ENCODE measurements around the gene NCAM2.

The NCAM2 gene

DNA sequence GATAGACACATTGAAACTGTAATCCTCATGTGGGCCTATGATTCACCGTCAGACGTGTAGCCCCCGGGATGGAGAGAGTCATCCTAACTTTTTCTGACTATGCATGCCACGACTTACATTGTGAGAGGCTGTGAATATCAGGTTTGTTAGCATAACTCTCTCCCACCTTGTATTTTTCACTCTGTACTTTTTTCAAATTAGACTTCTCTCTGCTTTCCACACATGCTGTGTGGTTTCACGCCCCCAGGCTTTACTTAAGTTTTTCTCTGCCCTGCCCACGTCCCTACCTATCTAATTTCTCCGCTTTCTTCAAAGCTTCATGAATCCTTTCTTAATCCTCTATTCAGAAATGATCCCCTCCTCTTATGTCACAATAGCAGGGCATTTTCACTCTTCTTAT lies 3.4 kb upstream of the NCAM2 start:
- Histone ChIP-seq H3K4me3 (ENCODE audit: low read depth, low read length, poor library complexity, severe bottlenecking) (no peak overlapping the region), H3K4me1 (ENCODE audit: insufficient read depth, low read length, severe bottlenecking) (no peaks in the 10 kb centered on the region), H3K27ac (ENCODE audit: low read depth, low read length, poor library complexity, severe bottlenecking) (no peak overlapping the region), H3K27me3 (ENCODE audit: insufficient read depth, low read length) (no peaks in the 10 kb centered on the region), H4K20me1 (ENCODE audit: insufficient read depth, low read length) (no peaks in the 10 kb centered on the region), H3K4me2 (ENCODE audit: low read length) (no peak overlapping the region), H3K36me3 (ENCODE audit: insufficient read depth, low read length) (no peaks in the 10 kb centered on the region), H3K9me3 (ENCODE audit: low read length) (no peaks in the 10 kb centered on the region), H3K9ac (ENCODE audit: low read length) (no peak overlapping the region), H3K9me2 (ENCODE audit: low read depth, low read length) (no peaks in the 10 kb centered on the region), H3K79me2 (ENCODE audit: insufficient read depth, low read length) (no peaks in the 10 kb centered on the region), H3F3A (ENCODE audit: insufficient read depth, low read length) (no peaks in the 10 kb centered on the region), H2AFZ (ENCODE audit: low read length) (no peak overlapping the region)
- no peak for TF ChIP-seq CTCF (IDR thresholded peaks at IDR 0.05; ENCODE audit: low read length)
- TF ChIP-seq EZH2 (IDR thresholded peaks at IDR 0.05; ENCODE audit: borderline replicate concordance, low read length), result no peak

- H2AFZ ChIP-seq (ENCODE audit: low read length), result no peak overlapping the region
- H4K20me1 ChIP-seq (ENCODE audit: insufficient read depth, low read length), result no peaks in the 10 kb centered on the region
- H3K27me3 ChIP-seq (ENCODE audit: insufficient read depth, low read length), result no peaks in the 10 kb centered on the region
- no peaks in the 10 kb centered on the region for H3F3A ChIP-seq (ENCODE audit: insufficient read depth, low read length)
- no peak overlapping the region for H3K9ac ChIP-seq (ENCODE audit: low read length)
- H3K36me3 ChIP-seq (ENCODE audit: insufficient read depth, low read length), result no peaks in the 10 kb centered on the region
- H3K4me2 ChIP-seq (ENCODE audit: low read length), result no peak overlapping the region
- no peak overlapping the region for H3K27ac ChIP-seq (ENCODE audit: low read depth, low read length, poor library complexity, severe bottlenecking)
- H3K9me3 ChIP-seq (ENCODE audit: low read length), result no peaks in the 10 kb centered on the region
- H3K9me2 ChIP-seq (ENCODE audit: low read depth, low read length), result no peaks in the 10 kb centered on the region
- H3K4me1 ChIP-seq (ENCODE audit: insufficient read depth, low read length, severe bottlenecking), result no peaks in the 10 kb centered on the region
- no peaks in the 10 kb centered on the region for H3K79me2 ChIP-seq (ENCODE audit: insufficient read depth, low read length)
- H3K4me3 ChIP-seq (ENCODE audit: low read depth, low read length, poor library complexity, severe bottlenecking), result no peak overlapping the region
- no peak for TF ChIP-seq CTCF (IDR thresholded peaks at IDR 0.05; ENCODE audit: low read length)
- no peak for TF ChIP-seq EZH2 (IDR thresholded peaks at IDR 0.05; ENCODE audit: borderline replicate concordance, low read length)
Measured at GRCh38 chr21:20996421-20997310, 1.5 kb upstream of the NCAM2 start.

GRCh38 chr21:20997311-20997635 lies 936 bp upstream of the NCAM2 start:
- H3F3A ChIP-seq (ENCODE audit: insufficient read depth, low read length), result no peaks in the 10 kb centered on the region
- H3K9ac ChIP-seq (ENCODE audit: low read length), result no peak overlapping the region
- H3K4me1 ChIP-seq (ENCODE audit: insufficient read depth, low read length, severe bottlenecking), result no peaks in the 10 kb centered on the region
- H3K79me2 ChIP-seq (ENCODE audit: insufficient read depth, low read length), result no peaks in the 10 kb centered on the region
- no peaks in the 10 kb centered on the region for H3K27me3 ChIP-seq (ENCODE audit: insufficient read depth, low read length)
- no peak overlapping the region for H2AFZ ChIP-seq (ENCODE audit: low read length)
- H3K4me3 ChIP-seq (ENCODE audit: low read depth, low read length, poor library complexity, severe bottlenecking), result no peak overlapping the region
- H3K27ac ChIP-seq (ENCODE audit: low read depth, low read length, poor library complexity, severe bottlenecking), result no peak overlapping the region
- no peaks in the 10 kb centered on the region for H3K9me2 ChIP-seq (ENCODE audit: low read depth, low read length)
- TF ChIP-seq EZH2 (IDR thresholded peaks at IDR 0.05; ENCODE audit: borderline replicate concordance, low read length) (no peak), CTCF (IDR thresholded peaks at IDR 0.05; ENCODE audit: low read length) (no peak)
- no peak overlapping the region for H3K4me2 ChIP-seq (ENCODE audit: low read length)
- no peaks in the 10 kb centered on the region for H3K36me3 ChIP-seq (ENCODE audit: insufficient read depth, low read length)
- no peaks in the 10 kb centered on the region for H4K20me1 ChIP-seq (ENCODE audit: insufficient read depth, low read length)
- no peaks in the 10 kb centered on the region for H3K9me3 ChIP-seq (ENCODE audit: low read length)

Data from OCI-LY1 (cell line).